HG02981 (cell line): ENCODE measurements around the gene ENKUR.
A peak's percentile ranks its signal among the peaks of the same experiment; 100 is the strongest.

Experiments used
- ATAC-seq: cut with Tn5 transposase; IDR thresholded peaks from one replicate; pipeline ENCODE4 v1.9.1; 2021; ENCODE audit warnings: mild to moderate bottlenecking, moderate library complexity; ENCODE audit not compliant: unreplicated experiment

The ENKUR gene

GRCh38 chr10:24951201-24952142 lies 64.5 kb downstream of the ENKUR start:
- ATAC-seq = peak; percentile 1

DNA sequence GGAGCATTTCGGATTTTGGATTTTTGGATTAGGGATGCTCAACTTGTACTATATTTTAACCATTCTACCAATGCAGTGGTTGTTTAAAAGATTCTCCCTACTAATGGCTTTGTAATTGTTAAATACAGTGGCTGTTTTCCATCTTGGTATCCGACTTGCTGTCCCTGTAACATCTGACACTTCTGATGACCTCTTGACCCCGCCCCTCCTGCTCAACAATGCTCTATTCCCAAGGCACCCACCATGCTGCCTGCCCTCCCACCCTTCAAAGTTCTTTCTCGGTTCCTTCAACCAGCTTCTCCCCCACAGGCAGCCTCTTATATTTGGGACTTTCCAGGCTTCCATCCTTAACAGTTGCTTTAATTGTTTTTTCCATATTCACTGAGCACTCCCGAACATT lies 65.5 kb downstream of the ENKUR start:
- no peak for ATAC-seq

GRCh38 chr10:24949616-24950015 lies 66.3 kb downstream of the ENKUR start:
- no peak for ATAC-seq

- peak; percentile 59 for ATAC-seq
Observed at GRCh38 chr10:24947304-24948097, 68.5 kb downstream of the ENKUR start.

DNA sequence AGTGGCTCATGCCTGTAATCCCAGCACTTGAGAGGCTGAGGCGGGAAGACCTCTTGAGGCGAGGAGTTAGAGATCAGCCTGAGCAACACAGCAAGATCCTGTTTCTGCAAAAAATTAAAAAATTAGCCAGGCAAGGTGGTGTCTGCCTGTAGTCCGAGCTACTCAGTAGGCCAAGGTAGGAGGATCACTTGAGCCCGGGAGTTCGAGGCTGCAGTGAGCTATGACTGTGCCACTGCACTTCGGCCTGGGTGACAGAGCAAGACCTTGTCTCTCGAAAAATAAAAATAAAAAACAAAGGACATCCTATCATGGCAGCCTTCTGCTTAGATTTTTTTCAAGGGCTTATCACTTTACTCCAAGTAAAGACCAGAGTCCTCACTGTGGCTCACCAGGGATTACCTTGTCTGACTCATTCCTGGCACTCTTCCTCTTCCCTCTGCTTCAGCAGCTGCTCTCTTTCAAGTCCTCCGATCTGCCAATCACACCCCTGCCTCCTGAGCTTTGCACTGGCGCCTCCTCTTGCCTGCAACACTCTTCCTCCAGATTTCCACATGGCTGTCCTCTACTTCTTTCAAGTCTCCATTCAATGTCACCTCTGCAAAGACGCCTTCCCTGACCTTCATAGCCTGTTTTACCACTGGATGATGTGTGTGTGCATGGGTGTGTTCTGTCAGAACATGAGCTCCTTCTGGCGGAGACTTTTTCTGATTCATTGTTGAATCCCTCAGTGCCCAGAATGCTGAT lies 71.3 kb downstream of the ENKUR start:
- no peak for ATAC-seq

DNA sequence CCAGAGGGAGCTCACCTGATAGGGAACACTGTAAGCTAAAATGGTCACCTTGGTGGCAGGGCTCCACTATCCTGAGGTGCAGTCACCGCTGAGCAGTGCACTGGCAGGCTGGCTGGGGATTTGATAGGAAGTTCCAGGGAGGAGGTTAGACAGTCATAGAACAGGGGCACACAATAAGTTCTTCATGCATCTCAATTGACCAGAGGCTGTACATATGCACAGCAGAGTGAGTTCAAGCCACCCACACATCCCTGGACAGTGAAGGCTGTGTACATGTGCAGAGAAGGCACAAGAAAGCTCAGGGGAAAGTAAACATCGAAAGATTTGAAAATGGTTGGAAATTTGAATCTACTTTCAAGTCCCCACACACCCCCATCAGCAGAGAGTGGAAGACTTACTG lies 77.4 kb downstream of the ENKUR start:
- no peak for ATAC-seq

DNA sequence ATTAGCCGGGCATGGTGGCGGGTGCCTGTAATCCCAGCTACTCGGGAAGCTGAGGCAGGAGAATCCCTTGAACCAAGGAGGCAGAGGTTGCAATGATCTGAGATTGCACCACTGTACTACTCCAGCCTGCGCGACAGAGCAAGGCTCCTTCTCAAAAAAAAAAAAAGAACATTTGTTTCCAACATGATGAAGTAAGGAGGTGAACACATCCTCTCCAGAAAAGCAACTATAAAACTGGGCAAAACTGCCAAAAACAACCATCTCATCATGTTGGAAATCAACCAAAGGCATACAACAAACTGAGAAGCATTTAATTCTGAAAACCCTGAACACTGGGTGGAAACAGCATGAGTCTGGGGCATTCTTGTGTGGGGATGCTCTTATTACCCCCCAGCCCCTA lies 77.9 kb downstream of the ENKUR start:
- ATAC-seq = no peak

- ATAC-seq = no peak
Observed at GRCh38 chr10:24935504-24936292, 80.3 kb downstream of the ENKUR start.
